Esophagus mucosa (tissue), 1 donor: ENCODE results near the gene RPL11. TPM values are rescaled to one million over a fixed set of nuclear protein-coding genes. Genes with fewer than 3 reads are reported as not detected.
"Not testable (repeated sequence)": the region's sequence is repeated elsewhere in the genome, so short reads cannot be mapped to it uniquely, and the experiment has no call there.

Experiments
- ATAC-seq: fragments of 200-7000 bp; cut with Tn5 transposase; one replicate; pipeline ENCODE4 v1.9.1; 2020
- total RNA-seq: library from RNA; stranded (reverse); gene quantifications from one replicate; pipeline ENCODE4 v1.2.4, GENCODE V29; 2023
- donor health status: DM: yes; HTN: yes; CAD: no.

RPL11 gene
- total RNA-seq, 1 donor from 2014 or later = 1,140 TPM

- ATAC-seq = not testable (repeated sequence)
Measured at GRCh38 chr1:23687680-23688079, 3.9 kb upstream of the RPL11 start.

GRCh38 chr1:23688281-23688680 is 3.3 kb upstream of the RPL11 start:
- ATAC-seq = not testable (repeated sequence)

- ATAC-seq = no peak
Measured at GRCh38 chr1:23692308-23692871, 784 bp downstream of the RPL11 start.

GRCh38 chr1:23693599-23693998 is 2.0 kb downstream of the RPL11 start:
- no peak for ATAC-seq

- no peak for ATAC-seq
Measured at GRCh38 chr1:23694371-23694770, 2.8 kb downstream of the RPL11 start.

- ATAC-seq = no peak
Measured at GRCh38 chr1:23695667-23696066, 4.1 kb downstream of the RPL11 start.

- ATAC-seq = no peak
Measured at GRCh38 chr1:23696335-23696989, 4.9 kb downstream of the RPL11 start.

- no peak for ATAC-seq
Measured at GRCh38 chr1:23698466-23698865, 6.9 kb downstream of the RPL11 start.

- no peak for ATAC-seq
Measured at GRCh38 chr1:23699280-23700179, 7.9 kb downstream of the RPL11 start.

GRCh38 chr1:23701310-23701709 is 9.7 kb downstream of the RPL11 start:
- no peak for ATAC-seq

GRCh38 chr1:23701996-23702395 is 10.4 kb downstream of the RPL11 start:
- no peak for ATAC-seq

GRCh38 chr1:23704834-23705495 is 13.4 kb downstream of the RPL11 start:
- ATAC-seq = no peak

GRCh38 chr1:23709229-23709628 is 17.6 kb downstream of the RPL11 start:
- ATAC-seq = no peak

- no peak for ATAC-seq
Measured at GRCh38 chr1:23718482-23718881, 26.9 kb downstream of the RPL11 start.

- no peak for ATAC-seq
Measured at GRCh38 chr1:23719162-23719820, 27.7 kb downstream of the RPL11 start.

GRCh38 chr1:23720256-23720995 is 28.8 kb downstream of the RPL11 start:
- no peak for ATAC-seq

- ATAC-seq = no peak
Measured at GRCh38 chr1:23722652-23723051, 31.0 kb downstream of the RPL11 start.

GRCh38 chr1:23726686-23727085 is 35.1 kb downstream of the RPL11 start:
- no peak for ATAC-seq

- ATAC-seq = peak; percentile 44
Measured at GRCh38 chr1:23727362-23727811, 35.8 kb downstream of the RPL11 start.

- no peak for ATAC-seq
Measured at GRCh38 chr1:23732363-23733224, 41.0 kb downstream of the RPL11 start.

- not testable (repeated sequence) for ATAC-seq
Measured at GRCh38 chr1:23733281-23733680, 41.7 kb downstream of the RPL11 start.
